Type B pancreatic cell (in vitro differentiated cells): ENCODE measurements around the gene PPP1R37. TPM values are rescaled to one million over a fixed set of nuclear protein-coding genes. Genes with fewer than 3 reads are reported as not detected.
A peak's percentile ranks its signal among the peaks of the same experiment; 100 is the strongest.

Source experiments
- DNase-seq: peaks from one replicate; pipeline ENCODE4 v3.0.0; 2021; ENCODE audit warnings: mixed read lengths; ENCODE audit not compliant: unreplicated experiment; ENCODE audit errors: extremely low spot score
- H3K27ac Mint-ChIP-seq: 2 replicates; pipeline ENCODE4 v1.8.0; 2021; ENCODE audit warnings: mild to moderate bottlenecking, mixed read lengths
- H3K27me3 Mint-ChIP-seq: 2 replicates; pipeline ENCODE4 v1.8.0; 2021; ENCODE audit warnings: mixed read lengths
- H3K36me3 Mint-ChIP-seq: 2 replicates; pipeline ENCODE4 v1.8.0; 2021; ENCODE audit warnings: mixed read lengths
- H3K4me1 Mint-ChIP-seq: one replicate; pipeline ENCODE4 v1.8.0; 2021; ENCODE audit warnings: mixed read lengths; ENCODE audit not compliant: unreplicated experiment
- H3K4me3 Mint-ChIP-seq: 2 replicates; pipeline ENCODE4 v1.8.0; 2021; ENCODE audit warnings: mild to moderate bottlenecking, mixed read lengths
- H3K9me3 Mint-ChIP-seq: 2 replicates; pipeline ENCODE4 v1.8.0; 2021; ENCODE audit warnings: mixed read lengths
- CTCF ChIP-seq: fragments of 200-600 bp; sonication (generic); conservative IDR thresholded peaks from 2 replicates; pipeline ENCODE4 v1.5.0; 2021; ENCODE audit warnings: antibody characterized with exemption, mild to moderate bottlenecking
- total RNA-seq: library from RNA; stranded (reverse); gene quantifications from 2 replicates; pipeline ENCODE4 v1.2.1, GENCODE V29; 2021; ENCODE audit warnings: low replicate concordance

The PPP1R37 gene
- total RNA-seq, 1 donor from 2014 or later, result 44.7 TPM

- Mint-ChIP-seq H3K4me3 (peak overlapping the region; percentile 51), H3K4me1 (peaks cover 29% of the 10 kb centered on the region), H3K27ac (peak overlapping the region; percentile 54), H3K27me3 (no peaks in the 10 kb centered on the region), H3K9me3 (no peaks in the 10 kb centered on the region), H3K36me3 (peaks cover 4% of the 10 kb centered on the region)
- TF ChIP-seq CTCF, result no peak
- DNase-seq, result no peak
Measured at GRCh38 chr19:45138303-45138751, 45.3 kb downstream of the PPP1R37 start.

DNA sequence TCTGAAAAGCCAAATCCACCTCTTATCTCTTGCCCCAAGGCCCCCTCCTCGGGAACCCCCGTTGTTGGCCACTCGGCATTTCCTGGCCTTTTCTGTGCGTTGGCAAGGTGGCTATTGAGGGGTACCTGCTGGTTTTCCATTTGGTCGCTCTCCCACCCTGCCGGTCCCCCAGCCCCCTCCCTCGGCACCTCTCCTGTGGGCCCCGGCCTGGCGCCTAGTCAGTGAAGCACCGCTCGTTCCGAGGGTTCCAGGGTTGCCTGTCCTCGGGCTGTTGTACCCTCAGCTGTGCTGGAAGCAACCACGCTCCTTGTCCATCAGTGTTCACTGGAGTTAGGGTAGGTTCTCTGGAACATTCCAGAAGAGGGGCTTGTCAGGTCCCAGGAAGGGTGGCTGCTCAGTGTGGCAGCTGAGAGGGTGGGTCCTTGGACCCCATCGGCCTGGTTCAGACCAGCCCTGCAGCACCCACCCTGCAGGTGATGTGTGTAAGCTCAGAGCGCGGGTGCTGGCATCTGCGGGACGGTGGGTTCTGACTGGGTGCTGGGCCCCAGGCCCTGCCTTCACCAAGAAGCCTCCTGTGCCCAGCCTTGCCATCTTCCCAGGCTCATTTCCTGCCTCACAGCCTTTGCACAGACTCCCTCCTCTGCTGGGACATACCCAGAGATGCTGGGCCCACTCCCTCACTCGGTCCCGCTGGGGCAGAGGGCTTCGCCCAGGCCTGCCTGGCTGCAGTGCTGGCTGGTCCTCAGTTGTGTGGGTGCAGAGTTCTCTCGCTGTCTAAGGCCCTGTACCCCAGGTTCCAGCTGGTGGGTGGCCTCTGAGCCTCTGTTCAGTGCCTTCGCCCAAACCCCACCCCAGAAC, 46.5 kb downstream of the PPP1R37 start:
- no peak overlapping the region for H3K4me3 Mint-ChIP-seq
- no peak for DNase-seq
- H3K36me3 Mint-ChIP-seq, result peaks cover 4% of the 10 kb centered on the region
- H3K4me1 Mint-ChIP-seq, result peaks cover 23% of the 10 kb centered on the region
- no peak overlapping the region for H3K27ac Mint-ChIP-seq
- H3K27me3 Mint-ChIP-seq, result no peaks in the 10 kb centered on the region
- H3K9me3 Mint-ChIP-seq, result no peaks in the 10 kb centered on the region
- TF ChIP-seq CTCF, result no peak

- Mint-ChIP-seq H3K36me3 (peaks cover 4% of the 10 kb centered on the region), H3K4me1 (peaks cover 23% of the 10 kb centered on the region), H3K4me3 (no peak overlapping the region), H3K9me3 (no peaks in the 10 kb centered on the region), H3K27ac (no peak overlapping the region), H3K27me3 (no peaks in the 10 kb centered on the region)
- no peak for DNase-seq
- no peak for TF ChIP-seq CTCF
Measured at GRCh38 chr19:45140144-45140503, 47.1 kb downstream of the PPP1R37 start.

- Mint-ChIP-seq H3K9me3 (no peaks in the 10 kb centered on the region), H3K36me3 (peaks cover 4% of the 10 kb centered on the region), H3K4me1 (peaks cover 23% of the 10 kb centered on the region), H3K4me3 (no peak overlapping the region), H3K27me3 (no peaks in the 10 kb centered on the region), H3K27ac (no peak overlapping the region)
- no peak for DNase-seq
- no peak for TF ChIP-seq CTCF
Measured at GRCh38 chr19:45140533-45140932, 47.6 kb downstream of the PPP1R37 start.

GRCh38 chr19:45141203-45141900, 48.4 kb downstream of the PPP1R37 start:
- H3K9me3 Mint-ChIP-seq, result no peaks in the 10 kb centered on the region

More at GRCh38 chr19:45141203-45141900, 48.4 kb downstream of the PPP1R37 start:
- peaks cover 4% of the 10 kb centered on the region for H3K36me3 Mint-ChIP-seq
- no peak overlapping the region for H3K27ac Mint-ChIP-seq
- H3K4me1 Mint-ChIP-seq, result peaks cover 19% of the 10 kb centered on the region
- no peak overlapping the region for H3K4me3 Mint-ChIP-seq
- TF ChIP-seq CTCF, result no peak
- no peak for DNase-seq
- H3K27me3 Mint-ChIP-seq, result no peaks in the 10 kb centered on the region
